ENCODE data around the gene GDAP1L1.
"Not testable (repeated sequence)": the region's sequence is repeated elsewhere in the genome, so short reads cannot be mapped to it uniquely, and the experiment has no call there.

GDAP1L1 gene

GRCh38 chr20:44221368-44221954 is 25.6 kb upstream of the GDAP1L1 start:
- DNase-seq = no peak

- DNase-seq = no peak
These were observed 25.1 kb upstream of the GDAP1L1 start for GRCh38 chr20:44222027-44222426.

DNA sequence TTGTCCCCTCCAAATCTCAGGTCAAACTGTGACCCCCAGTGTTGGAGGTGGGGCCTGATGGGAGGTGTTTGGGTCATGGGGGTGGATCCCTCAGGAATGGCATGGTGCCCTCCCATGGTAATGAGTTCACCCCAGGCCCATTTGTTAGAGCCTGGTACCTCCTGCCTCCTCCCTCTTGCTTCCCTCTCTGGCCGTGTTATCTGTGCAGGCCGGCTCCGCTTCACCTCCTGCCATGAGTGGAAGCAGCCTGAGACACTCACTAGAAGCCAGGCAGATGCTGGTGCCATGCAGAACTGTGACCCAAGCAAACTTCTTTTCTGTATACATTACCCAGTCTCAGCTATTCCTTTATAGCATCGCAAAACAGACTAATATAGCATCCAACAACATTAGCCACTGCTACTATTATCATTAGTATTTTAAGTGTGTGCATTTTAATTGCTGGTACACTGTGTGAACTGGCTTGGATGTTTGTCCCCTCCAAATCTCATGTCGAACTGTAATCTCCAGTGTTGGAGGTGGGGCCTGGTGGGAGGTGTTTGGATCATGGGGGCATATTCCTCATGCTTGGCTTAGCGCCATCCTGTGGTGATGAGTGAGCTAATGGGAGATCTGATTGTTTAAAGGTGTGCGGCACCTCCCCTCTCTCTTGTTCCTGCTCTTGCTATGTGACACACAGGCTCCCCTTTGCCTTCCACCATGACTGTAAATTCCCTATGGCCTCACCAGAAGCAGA is 24.3 kb upstream of the GDAP1L1 start:
- DNase-seq = no peak

DNA sequence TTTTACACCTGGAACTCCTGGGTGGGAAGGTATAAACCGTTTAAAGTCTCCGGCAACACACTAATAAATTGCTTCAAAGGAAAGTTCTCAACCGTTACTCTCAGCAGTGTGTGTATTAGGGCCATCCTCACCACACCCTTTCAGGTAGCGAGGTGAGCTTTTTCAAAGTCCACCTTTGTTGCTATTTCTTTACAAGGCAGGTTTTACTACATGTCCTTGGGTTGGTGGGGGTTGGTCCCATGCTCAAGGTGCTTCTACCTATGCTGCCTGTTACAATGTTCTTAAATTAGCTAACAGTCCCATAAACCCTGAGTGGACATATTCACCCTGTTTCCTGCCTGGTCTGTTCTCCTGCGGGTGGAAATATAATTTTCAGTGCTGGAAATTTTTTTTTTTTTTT is 23.4 kb upstream of the GDAP1L1 start:
- DNase-seq = no peak

GRCh38 chr20:44224637-44225036 is 22.5 kb upstream of the GDAP1L1 start:
- no peak for DNase-seq

GRCh38 chr20:44228465-44229258 is 18.4 kb upstream of the GDAP1L1 start:
- no peak for DNase-seq

DNA sequence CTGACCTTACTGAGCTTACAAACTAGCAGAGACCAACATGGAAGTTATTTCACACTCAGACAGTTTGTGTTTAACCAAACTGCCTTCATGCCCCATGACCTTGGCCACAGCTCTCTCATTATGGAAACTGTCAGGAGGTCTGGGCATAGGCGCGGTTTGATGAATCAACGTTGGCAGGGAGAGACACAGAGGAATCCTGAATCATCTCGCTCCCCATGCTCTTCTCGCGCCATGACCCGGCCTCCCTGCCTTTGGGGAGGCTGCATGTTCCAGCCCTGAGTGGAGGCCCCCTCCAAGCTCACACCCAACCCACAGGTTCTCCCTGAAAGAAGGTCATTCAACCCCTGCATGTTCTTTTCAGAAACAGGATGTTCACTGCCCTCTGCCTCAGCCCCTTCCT is 15.9 kb upstream of the GDAP1L1 start:
- DNase-seq = no peak

DNA sequence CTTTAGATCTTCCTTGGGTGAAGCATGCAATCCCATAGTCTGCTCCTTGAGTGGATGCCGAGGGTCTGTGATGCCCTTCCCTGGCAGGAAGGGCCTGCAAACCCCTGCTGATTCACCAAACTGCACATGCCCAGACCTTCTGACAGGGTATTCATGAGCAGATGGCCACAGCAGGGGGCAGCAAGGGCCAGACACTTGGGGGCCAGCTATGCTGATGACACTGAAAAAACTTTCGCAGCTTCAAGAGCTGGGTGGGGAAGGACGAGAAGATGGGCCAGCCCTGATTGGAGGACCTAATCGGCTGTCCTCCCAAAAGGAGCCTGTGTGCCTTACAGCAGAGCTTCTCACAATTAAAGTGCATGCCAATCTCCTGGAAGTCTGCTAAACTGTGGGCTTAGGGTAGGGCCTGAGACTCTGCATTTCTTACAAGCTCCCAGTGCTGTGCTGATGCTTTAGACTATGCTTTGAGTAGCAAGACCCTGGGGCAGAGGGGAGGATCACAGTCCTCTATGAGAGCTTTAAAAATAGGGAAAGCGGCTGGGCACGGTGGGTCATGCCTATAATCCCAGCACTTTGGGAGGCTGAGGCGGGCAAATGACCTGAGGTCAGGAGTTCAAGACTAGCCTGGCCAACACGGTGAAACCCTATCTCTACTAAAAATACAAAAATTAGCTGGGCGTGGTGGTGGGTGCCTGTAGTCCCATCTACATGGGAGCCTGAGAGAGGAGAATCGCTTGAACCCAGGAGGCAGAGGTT is 15.2 kb upstream of the GDAP1L1 start:
- DNase-seq = no peak

GRCh38 chr20:44232469-44232856 is 14.6 kb upstream of the GDAP1L1 start:
- DNase-seq = not testable (repeated sequence)

DNA sequence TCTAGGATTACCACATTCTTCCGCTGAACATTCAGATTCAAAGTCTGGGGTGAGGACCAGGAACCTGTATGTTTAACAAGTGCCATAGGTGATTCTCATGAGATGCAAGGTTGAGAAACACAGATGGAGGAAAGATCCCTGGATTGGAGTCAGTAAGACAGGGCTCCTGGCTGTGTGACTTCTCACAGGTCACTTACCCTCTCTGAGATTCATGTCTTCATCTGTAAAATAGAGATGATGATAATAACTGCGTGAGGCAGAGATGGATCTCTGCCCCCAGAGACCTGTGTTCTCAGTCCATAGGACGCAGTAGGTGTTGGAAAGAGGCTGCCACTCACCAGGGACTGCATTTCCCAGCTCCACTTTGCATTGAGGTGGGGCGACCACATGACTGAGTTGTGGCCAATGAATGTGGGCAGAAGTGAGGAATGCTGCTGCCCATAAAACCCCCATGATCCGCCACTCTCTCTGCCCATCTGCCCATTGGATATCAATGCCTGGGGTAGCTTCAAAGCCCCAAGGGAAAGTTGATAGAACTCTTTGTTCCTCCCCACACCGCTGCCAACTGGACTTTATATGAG is 13.6 kb upstream of the GDAP1L1 start:
- no peak for DNase-seq

GRCh38 chr20:44234566-44235317 is 12.4 kb upstream of the GDAP1L1 start:
- DNase-seq = no peak

DNA sequence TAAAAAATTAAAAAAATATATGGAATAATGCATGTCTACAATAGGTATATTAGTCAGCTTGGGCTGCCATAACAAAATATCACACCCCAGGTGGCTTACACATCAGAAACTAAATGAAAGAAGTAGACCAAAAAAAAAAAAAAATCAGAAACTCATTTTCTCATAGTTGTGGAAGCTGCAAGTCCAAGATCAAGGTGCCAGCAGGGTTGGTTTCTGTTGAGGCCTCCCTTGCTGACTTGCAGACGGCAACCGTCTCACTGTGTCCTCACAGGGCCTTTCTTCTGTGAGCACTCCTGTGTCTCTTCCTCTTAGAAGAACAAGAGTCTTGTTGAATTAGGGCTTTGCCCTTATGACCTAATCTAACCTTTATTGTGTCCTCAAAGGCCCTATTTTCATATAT is 11.4 kb upstream of the GDAP1L1 start:
- DNase-seq = no peak

- not testable (repeated sequence) for DNase-seq
These were observed 10.3 kb upstream of the GDAP1L1 start for GRCh38 chr20:44236840-44237239.

DNA sequence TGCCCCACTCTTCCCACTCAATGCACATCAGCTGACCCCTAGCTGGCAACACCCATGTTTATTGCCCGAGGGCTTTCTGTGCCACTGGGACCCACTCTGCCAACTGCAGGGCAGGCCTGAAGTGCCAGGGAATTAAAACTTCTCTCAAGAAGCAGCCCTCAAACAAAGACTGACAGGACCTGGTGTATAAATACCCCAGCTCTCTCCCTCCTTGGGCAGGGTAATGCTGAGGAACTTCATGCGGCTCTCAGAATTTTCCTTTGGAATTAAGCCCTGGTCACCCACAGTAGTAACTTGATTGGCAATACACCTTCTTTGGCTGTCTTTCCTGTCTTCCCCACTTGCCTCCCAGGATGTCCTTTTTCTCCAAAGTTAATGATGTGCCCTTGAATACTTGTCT is 5.3 kb upstream of the GDAP1L1 start:
- DNase-seq = no peak

- no peak for DNase-seq
These were observed 1.1 kb upstream of the GDAP1L1 start for GRCh38 chr20:44245977-44246376.

- DNase-seq = peak; percentile 14 to 31
These were observed 690 bp downstream of the GDAP1L1 start for GRCh38 chr20:44247586-44248409.

DNA sequence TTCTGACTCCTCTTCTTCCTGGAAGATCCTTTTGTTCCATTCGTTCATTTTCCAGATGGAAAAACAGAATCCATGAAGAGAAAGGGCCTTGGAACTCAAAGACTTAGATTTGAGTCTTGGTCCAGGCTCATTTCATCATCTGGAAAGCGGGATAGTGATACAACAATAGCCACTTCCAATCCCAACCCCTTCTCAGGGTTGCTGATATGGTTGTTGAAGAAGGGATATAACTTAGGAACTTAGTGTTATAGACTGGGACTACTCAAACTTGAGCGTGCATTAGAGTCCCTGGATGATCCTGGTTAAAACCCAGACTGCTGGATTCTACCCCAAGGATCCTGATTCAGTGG is 1.3 kb downstream of the GDAP1L1 start:
- DNase-seq = no peak

DNA sequence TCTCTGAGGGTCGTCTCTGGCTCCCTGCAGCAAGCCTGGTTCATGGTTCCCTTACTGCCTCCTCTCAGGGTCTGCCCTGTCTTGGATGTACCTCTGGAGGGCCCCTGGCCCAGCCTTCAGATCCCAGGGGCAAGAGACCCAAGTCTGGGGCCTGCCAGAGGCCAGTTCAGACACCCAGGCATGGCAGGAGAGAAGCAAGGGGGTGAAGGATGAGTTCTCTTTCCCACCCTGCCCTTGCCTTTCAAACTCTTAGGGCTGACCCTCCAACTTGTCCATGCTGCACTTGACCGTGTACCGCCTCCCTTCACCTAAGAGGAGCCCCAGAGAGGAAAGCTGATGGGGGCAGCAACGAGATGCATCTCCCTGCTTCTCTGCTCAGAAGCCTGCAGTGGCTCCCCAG is 4.2 kb downstream of the GDAP1L1 start:
- DNase-seq = no peak

- no peak for DNase-seq
These were observed 6.4 kb downstream of the GDAP1L1 start for GRCh38 chr20:44253528-44253927.

DNA sequence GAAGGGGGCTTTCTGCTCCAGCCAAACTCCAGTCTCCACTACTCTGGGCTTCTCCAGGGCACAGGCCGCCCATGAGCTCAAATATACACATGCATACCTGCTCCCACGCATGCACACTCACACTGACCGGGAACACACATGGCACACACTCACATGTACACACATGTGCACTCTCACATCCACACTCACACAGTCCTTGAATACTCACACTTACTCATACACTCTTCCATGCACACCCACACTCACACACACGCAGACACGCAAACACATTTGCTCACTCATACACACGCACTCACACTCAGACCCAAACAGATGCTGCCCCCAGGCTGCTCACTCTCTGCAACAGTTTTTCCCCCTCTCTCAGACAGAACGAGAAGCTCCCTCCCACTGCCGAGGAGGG is 7.0 kb downstream of the GDAP1L1 start:
- DNase-seq = no peak

DNA sequence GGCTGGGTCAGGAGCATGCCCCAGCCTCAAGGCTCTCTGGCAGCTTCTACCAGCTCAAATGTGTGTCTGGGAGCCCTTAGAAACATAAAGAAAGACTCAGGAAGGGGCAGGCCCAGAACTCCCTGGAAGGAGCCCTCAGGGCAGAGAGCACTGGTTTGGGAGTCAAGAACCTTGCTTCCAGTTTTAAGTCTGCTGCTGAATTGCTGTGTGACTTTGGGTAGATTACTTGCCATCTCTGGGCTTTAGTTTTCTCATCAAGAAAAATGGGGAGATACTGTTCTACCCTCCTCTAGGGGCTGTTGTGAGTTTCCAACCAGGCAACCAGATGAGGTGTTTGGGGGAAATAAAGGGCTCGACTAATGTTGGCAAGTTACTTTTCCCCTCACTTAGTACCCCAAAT is 8.8 kb downstream of the GDAP1L1 start:
- no peak for DNase-seq

All from activated CD4-positive, alpha-beta T cell treated with anti-CD3 and anti-CD28 coated beads, Interleukin-2, amount 50 U/mL, for 48 hours (primary cell).